NCI-H1694 (cell line): Measurements from ENCODE around the gene LRAT.

ENCODE experiments used
- DNase-seq: peaks from one replicate; lab custom pipeline; 2025; lab: John Stamatoyannopoulos, UW

The LRAT gene

GRCh38 chr4:154778264-154778663 lies 34.5 kb downstream of the LRAT start:
- no peak for DNase-seq

GRCh38 chr4:154779362-154779947 lies 35.7 kb downstream of the LRAT start:
- DNase-seq = no peak

- DNase-seq = no peak
These were observed 37.6 kb downstream of the LRAT start, which contains the start of gene RBM46 for GRCh38 chr4:154781126-154781982. Gene RBM46, plus strand, starts transcription at chr4:154781272. Its CDS starts 15,481 bp downstream, at chr4:154796753.

- DNase-seq = no peak
These were observed 38.1 kb downstream of the LRAT start for GRCh38 chr4:154781983-154782293.
